C1 segment of cervical spinal cord (tissue), 14 donors: ENCODE data around the gene LTF.
"Not testable (repeated sequence)": the region's sequence is repeated elsewhere in the genome, so short reads cannot be mapped to it uniquely, and the experiment has no call there.

ENCODE experiments used
- DNase-seq, 14 donors: peaks; one replicate each; lab custom pipeline; 2025; lab: John Stamatoyannopoulos, UW

Gene LTF

DNA sequence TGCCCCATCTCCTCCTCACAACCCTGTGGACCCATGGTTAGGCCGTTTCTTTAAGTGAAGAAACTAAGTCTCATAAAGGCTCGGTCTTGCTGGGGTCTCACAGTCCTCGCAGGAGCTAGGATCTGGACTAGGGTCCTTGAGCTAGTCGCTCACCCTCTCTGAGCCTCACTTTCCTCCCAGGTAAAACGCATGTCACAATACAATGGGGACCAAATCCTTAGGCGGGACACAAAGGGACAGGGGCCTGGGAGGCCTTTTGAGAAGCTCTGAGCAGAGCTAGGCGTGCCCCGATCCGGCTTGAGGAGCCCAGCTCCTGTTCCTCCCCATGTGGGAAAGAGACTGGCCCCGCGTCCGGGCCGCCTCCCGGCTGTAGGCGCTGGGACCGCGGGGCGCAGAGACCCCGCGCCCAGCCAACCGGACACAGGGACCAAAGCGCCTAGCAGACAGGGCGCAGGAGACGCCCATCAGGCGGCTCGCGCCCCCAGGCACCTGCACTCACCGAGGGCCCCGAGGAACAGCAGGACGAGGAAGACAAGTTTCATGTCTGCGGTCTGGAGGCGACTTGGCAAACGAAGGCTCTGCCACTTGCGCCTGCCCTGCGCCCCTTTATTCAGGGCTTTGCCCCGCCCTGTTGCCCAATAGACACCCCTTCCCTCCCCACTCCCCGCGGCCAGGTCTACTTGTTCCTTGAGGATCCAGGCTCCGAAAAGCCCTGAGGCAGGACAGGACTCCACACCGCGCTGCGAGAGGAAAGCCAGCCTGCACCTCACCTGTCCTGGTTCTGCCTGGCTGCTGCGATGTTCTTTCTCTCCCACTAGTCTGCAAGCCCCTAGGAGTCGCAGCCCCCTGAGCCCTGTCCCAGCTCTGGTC lies at the start of gene LTF:
LTF (minus strand) TSS at position 580 of the 870 bp plus-strand sequence; CDS start at position 542, 38 bp downstream.
- DNase-seq: no peak

DNA sequence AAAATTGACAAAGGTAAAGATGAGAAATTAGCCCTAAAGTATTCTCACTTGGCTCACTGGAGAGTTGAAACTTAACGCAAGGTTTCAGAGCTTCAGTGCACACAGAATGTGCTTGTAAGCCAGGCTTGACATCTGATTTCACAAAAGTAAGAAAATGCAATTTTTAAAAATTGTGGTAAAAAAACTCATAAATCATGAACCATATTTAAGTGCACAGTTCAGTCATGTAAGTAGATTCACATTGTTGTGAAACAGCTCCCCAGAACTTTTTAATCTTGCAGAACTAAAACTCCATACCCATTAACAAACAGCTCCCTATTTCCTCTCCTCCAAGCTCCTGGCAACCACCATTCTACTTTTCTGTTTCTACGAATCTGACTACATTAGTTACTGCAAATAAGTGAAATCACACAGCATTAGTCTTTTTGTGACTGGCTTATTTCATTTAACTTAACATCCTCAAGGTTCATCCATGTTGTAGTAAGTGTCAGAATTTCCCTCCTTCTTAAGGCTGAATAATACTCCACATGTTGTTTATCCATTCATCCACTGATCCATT lies 47.6 kb upstream of the LTF start:
- DNase-seq: no peak

DNA sequence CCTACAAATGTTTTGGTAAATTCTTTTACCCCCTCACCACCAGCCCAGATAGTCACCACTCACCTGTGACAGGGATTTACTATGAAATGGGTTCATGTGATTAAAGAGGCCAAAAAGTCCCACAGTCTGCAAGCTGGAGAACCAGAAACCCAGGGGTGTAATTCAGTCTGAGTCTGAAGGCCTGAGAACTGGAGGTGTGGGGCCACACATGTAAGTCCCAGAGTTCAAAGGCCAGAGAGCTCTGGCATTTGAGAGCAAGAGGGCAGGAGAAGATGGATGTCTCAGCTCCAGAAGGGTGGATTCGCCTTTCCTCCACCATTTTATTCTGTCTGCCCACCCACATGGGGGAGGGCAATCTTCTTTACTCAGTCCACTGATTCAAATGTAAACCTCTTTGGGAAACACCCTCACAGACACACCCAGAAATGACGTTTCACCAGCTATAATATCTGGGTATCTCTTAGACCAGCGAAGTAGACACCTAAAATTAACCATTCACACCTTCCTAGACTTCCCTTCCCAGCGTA lies 45.0 kb upstream of the LTF start:
- no peak for DNase-seq

DNA sequence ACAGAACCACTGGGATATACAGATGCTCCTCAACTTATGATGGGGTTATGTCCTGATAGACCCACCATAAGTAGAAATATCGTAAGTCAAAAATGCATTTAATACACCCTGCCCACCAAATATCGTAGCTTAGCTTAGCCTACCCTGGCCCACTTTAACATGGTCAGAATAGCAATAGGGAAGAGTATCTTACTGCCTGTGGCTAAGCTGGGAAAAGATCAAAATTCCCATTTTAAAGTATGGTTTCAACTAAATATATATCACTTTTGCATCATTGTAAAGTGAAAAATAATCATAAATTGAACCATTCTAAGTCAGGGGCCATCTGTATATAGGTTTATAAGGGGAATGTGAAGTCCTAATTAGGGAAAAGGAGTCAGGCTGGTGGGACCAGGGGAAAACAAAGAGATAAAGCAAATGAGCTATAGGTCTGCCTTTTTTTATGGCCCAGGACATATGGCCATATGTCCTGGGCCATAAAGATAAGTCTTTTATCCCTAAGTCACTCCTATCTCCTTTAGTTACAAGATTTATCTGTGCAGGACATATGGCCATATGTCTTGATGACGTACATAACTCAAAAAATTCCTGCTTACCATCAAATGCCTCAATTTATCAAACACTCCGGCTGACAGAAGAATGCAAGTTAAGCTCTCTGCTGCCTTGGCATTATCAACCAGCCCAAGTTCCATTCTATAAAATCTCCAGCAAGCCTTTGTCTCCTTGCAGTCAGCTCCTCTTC lies 44.3 kb upstream of the LTF start:
- no peak for DNase-seq

DNA sequence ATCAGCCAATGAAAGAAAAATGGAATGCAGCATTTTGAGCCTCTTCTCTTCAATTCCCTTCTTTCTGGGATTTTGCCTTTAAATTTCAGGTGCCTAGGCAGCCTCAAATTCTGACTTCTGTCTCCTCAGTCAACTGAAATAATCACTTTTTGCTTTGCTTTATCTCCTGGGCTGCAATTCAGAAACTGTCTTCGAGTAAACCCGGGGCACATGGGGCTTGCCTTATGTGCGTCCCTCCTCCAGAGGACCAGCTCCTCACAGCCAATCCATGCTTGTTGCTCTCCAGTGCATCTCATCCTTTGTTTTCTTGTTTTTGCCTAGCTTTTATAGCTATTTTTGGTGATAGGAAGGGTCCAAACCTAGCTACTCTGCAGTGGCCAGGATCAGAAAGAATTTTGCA lies 41.8 kb upstream of the LTF start:
- no peak for DNase-seq

DNA sequence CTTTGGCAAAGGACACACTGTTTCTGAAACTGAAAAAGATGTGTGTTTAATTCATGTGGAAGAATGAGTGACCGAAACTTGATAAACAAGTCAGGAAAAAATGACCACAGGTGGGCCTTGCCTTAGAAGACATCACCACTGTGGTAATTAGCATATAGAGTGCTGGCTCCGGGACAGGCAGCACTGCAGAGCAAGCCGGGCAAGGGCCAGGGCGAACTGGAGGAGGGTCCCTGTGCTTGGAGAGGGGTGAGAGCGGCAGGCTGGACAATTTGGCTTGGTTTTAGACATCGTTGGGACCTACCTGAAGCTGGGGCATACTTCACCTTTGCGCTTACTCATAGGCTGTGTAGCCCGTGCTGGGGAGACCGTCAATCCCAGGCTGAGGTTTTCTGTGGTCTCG lies 41.2 kb upstream of the LTF start:
- DNase-seq: no peak

DNA sequence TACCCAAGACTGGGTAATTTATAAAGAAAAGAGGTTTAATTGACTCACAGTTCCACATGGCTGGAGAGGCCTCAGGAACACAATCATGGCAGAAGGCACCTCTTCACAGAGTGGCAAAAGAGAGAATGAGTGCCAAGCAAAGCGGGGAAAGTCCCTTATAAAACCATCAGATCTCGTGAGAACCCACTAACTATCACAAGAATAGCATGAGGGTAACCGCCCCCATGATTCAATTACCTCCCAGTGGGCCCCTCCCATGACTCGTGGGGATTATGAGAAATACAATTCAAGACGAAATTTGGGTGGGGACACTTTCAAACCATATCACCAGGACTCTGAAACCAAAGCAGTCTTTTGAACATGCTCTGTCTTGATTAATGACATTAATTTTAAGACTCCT lies 40.1 kb upstream of the LTF start:
- DNase-seq: no peak

DNA sequence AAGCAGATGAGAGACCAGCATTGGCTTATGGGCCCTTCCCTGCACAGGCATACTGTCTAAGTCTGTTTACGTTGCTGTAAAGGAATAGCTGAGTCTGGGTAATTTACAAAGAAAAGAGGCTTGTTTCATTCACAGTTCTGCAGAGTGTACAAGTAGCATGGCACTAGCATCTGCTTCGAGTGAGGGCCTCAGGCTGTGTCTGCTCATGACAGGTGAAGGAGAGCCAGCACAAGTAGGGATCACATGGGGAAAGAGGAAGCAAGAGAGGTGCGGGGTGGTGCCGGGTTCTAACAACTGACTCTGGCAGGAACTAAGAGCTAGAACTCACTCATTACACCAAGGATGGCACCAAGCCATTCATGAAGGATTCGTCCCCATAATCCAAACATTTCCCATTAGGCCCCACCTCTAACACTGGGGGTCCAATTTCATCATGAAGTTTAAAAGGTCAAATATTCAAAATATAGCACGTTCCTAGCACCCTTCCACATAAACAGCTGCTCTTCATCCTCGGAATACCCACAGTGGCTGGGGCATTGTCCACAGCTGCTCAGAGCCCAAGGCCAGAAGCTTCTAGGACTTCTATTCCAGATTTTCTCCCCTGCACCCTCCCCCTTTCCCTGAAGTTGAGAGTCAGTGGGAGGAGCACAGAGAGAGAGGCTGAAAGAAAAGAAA lies 38.6 kb upstream of the LTF start:
- DNase-seq: no peak

DNA sequence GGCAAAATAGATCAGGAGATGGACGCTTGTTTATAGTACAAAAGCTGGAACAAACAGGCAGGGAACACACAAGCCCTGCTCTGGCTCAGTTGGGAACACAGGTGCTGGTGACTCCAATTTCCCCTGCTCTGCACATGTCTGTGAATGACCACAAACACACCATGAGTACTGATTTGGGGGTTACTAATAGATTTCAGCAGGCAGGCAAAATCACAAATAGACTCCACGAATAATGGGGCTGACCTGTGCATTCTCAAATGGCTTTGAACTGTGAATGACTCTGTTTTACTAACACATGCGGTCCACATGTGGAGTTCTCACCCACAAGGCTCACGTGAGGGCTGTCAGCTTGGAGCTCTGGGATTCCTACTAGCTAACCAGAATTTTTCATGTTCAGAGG lies 37.0 kb upstream of the LTF start:
- no peak for DNase-seq

DNA sequence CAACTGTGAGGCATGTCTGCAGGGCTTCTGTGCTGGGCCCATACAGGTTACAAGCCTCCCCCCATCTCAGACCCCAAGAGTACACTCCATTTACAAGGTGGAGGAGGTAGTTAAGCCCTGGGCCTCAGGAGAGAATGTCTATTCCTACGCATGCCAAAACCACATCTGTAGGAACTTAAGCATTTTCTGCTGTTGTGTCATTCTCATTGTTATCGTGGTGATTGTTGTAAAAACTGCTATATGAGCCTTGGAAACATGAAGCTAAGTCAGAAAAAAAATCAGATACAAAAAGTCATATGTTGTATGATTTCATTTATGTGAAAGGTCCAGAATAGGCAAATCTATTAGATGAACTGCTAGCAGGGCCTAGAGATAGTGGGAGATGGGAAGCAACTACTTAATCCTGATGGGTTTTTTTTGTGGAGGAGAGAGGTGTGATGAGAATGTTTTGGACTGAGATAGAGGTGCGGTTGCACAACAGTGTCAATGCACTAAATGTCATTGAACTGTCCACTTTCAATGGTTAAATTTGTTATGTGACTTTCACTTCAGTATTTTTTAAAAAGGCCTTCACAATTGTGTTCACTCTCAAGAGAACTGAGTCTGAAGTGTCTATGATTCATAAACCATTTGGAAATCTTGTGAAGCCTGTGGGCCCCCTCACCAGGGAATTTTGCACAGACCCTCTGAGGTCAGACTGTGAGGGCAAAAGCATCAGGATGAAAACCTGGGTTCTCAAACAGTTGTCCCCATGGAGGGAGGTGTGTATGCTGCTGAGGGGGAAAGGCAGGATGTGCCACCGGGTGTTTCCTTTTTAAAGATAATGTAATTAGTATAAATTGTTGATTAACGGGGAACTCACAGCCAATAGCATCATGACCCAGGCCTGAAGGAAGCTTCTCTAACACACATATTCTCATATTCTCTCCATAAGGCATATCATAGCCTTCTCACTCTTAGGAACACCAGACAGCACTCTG lies 36.2 kb upstream of the LTF start:
- DNase-seq: no peak

DNA sequence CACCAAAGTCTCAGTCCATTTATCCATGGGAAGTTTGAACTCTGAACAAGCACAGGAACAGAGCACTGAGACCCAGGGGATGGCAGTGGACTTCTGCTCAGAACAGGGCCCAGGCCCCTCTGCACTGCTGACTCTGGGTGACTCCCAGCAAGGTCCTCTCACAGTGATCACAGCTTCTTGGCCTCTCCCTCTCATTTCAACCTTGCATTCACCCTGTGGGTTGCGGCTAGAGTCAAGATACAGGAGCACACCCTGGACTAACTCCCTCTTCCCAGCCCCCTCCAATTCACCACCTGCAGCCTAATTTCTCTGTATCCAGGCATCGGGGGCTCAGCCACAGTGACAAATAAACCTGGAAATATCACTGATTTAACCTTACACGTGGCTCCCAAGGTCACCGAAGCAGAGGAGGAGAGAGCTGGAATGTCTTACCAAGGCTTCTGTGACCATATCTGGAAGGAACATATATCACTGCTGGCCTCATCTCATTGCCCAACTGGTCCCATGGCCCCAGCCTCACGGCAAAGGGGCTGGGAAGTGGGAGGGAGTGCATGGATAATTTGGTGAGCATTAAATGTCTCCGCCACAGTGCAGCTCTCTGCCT lies 34.3 kb upstream of the LTF start:
- no peak for DNase-seq

DNA sequence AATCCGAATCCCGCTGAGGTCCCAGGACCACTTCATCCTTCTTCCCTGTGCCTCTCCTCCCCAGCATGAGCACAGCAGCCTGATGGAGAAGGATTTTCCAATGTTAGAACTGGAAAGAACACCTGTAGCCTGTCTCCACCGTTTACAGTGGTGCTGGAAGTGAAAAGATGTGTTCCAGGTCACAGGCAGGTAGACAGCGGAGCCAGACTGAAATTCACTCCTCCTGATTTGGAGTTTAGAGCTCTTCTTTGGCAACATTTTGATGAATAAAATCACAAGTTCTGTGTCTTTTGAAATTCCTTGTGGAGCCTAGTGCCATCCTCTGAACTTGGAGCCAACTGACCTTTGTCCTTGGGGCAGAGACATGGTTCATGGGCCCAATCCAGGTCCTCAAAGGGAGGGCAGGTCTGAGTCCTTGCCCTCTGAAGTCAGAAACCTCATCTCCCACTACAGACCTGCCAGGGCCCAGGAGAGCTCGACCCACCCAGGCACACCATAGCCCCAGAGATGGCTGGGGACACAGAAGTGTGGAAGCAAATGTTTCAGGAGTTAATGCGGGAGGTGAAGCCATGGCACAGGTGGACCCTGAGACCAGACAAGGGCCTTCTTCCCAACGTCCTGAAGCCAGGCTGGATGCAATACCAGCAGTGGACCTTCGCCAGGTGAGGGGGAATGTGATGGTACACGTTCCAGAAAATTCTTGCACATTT lies 33.0 kb upstream of the LTF start, which contains the start of gene RTP3:
RTP3 (plus strand) TSS at position 421 of the 710 bp plus-strand sequence; CDS start at position 508, 87 bp downstream.
- DNase-seq: no peak

DNA sequence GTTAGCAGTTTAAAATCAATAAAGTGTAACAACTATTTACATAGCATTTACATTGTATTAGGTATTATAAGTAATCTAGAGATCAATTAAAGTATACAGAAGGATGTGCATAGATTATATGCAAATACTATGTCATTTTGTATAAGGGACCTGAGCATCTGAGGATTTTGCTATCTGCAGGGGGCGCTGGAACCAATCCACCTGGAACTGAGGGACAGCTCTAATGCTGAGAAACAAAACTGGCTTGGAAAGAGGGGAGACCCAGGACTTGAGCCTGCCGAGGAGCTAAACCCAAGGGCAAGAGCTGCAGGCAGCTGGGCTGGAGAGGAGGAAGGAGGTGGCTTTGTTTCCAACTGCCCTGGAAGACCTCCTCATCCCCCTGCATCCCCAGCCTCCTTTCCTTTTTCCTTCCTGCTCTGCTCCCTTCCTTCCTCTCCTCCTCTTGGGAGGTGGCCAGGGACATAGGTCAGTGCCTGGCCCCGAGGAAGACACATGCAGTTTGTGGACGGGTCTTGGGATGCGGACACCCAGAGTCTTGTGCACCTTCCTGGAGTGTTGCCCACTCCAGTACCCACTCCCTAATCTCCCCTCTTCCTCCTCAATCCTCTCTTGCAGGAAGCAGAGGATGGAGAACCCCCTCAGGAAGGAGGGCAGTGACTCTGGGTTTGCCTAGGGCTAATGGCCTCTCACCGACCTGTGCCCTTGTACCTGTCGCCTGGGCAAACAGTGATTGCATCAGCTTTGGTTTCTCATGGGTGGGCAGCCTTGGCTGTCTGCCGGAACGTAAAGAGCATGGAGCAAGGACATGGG lies 32.2 kb upstream of the LTF start:
- no peak for DNase-seq

DNA sequence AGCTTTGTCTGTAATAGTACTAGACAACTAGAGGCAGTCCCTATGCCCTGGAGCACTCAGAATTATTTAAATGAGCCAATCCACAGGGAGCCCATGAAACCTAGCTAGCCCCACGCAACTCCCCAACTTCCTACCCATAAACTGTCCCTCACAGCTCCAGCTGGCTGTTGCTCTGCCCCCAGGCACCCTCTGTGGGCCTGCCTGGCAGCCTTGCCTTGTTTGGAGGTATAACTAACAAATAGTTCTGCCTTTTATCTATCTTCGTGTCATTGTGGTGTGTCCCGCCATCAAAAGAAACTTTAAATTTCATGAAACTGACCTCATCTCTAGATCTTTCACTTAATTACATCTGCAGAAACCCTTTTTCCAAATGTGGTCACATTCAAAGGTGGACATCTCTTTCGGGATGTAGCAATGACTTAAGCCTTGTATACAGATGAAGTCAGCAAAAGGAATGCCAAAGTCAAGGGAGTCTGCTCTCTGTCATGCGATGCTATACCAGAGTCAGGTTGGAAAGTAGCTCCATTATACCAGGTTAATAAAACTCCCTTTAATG lies 31.3 kb upstream of the LTF start:
- no peak for DNase-seq

DNA sequence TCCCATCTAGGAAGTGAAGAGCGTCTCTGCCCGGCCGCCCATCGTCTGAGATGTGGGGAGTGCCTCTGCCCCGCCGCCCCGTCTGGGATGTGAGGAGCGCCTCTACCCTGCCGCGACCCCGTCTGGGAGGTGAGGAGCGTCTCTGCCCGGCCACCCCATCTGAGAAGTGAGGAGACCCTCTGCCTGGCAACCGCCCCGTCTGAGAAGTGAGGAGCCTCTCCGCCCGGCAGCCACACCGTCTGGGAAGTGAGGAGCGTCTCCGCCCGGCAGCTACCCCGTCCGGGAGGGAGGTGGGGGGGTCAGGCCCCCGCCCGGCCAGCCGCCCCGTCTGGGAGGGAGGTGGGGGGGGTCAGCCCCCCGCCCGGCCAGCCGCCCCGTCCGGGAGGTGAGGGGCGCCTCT lies 29.8 kb upstream of the LTF start:
- DNase-seq: not testable (repeated sequence)

DNA sequence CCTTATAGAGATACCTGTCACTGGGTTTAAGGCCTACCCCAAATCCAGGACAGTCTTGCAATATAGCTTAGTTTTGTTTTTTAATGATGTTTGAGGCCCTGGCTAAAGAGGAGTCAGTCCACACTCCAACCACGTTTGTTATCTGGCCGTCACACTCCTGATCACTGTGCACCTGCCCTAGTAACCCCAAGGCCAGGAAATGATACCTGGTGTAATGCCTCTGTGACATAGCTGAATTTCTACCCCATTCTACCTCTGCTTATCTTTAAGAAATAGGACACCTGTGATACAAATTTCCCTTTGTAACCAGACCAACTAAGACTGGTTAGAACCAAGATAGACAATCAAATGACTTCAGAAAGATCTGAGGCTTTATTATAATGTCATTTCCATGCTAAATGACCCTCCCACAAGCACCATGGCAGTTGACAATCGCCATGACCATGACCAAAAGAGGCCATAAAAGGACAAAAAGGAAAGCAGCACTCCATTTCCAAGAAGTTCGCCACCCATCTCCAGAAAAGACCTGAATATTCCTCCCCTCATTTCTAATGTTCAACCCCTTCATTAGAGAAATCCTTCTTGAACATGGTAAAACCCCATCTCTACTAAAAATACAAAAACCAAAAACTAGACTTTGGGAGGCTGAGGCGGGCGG lies 28.3 kb upstream of the LTF start:
- DNase-seq: no peak
